RKO (cell line): Measurements from ENCODE around the gene GOLT1A.
"Not testable (repeated sequence)": the region's sequence is repeated elsewhere in the genome, so short reads cannot be mapped to it uniquely, and the experiment has no call there.

ENCODE experiments used
- DNase-seq: peaks from one replicate; pipeline ENCODE4 v3.0.0-alpha.2; 2016; ENCODE audit warnings: low spot score

GOLT1A gene

GRCh38 chr1:204248954-204249353, 35.2 kb upstream of the GOLT1A start:
- no peak for DNase-seq

GRCh38 chr1:204246876-204247275, 33.1 kb upstream of the GOLT1A start:
- no peak for DNase-seq

DNA sequence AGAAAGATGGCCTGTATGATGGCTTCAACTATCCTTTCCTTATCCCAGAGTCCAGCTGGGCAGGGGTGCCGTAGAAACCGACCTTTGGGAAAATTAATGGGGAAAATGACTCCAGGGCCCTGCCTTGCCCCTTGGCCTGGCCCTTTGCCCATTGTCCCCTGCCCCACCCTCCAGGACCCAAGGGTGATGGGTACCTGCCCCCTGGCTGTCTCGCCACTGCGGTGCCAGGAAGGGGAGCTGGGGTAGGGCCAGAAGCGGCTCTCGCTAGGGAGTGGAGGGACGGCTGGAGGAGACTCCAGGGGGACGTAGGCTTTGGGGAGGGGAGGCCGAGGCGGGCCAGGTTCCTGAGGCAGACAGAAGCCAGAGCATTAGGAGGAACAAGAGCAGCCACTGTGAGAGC, 29.1 kb upstream of the GOLT1A start:
- no peak for DNase-seq

GRCh38 chr1:204241914-204242313, 28.1 kb upstream of the GOLT1A start:
- DNase-seq = no peak

- DNase-seq = no peak
Measured at GRCh38 chr1:204241050-204241449, 27.3 kb upstream of the GOLT1A start.

- no peak for DNase-seq
Measured at GRCh38 chr1:204240233-204240632, 26.4 kb upstream of the GOLT1A start.

DNA sequence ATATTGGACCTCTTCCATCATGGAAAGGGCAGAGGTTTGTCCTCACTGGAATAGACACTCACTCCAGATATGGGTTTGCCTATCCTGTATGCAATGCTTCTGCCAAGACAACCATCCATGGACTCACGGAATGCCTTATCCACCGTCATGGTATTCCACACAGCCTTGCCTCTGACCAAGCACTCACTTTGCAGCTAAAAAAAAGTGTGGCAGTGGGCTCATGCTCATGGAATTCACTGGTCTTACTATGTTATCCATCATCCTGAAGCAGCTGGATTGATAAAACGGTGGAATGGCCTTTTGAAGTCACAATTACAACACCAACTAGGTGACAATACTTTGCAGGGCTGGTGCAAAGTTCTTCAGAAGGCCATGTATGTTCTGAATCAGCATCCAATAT, 25.6 kb upstream of the GOLT1A start:
- DNase-seq = not testable (repeated sequence)

DNA sequence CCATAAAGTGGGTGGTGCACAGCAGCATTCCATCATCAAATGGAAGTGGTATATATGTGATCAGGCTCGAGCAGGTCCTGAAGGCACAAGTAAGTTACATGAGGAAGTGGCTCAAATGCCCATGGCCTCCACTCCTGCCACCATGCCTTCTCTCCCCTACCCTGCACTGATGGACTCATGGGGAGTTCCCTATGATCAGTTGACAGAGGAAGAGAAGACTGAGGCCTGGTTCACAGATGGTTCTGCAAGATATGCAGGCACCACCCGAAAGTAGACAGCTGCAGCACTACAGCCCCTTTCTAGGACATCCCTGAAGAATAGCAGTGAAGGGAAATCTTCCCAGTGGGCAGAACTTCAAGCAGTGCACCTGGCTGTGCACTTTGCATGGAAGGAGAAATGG, 24.7 kb upstream of the GOLT1A start:
- DNase-seq = not testable (repeated sequence)

GRCh38 chr1:204237515-204237914, 23.7 kb upstream of the GOLT1A start:
- not testable (repeated sequence) for DNase-seq

GRCh38 chr1:204232526-204232925, 18.7 kb upstream of the GOLT1A start:
- no peak for DNase-seq

DNA sequence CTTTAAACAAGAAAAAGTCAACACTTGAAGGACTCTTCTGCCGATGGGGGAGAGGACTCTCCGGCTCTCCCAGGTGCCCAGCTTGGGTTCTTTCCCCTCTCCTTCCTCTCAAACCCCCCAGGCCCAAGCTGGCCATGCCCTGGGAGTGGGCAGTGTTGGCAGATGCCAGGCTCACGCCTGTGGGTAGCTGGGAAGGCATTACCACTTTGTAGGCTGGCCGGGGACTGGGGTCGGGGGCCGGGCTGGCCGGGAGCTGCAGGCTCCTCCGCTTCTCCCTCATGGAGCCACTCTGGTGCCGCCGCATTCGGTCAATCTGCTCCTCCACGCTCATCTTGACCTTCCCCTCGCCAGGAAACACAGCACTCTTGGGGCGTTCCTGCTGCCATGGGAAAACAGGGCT, 16.4 kb upstream of the GOLT1A start:
- no peak for DNase-seq

GRCh38 chr1:204228896-204229295, 15.1 kb upstream of the GOLT1A start:
- no peak for DNase-seq

- DNase-seq = no peak
Measured at GRCh38 chr1:204227996-204228785, 14.4 kb upstream of the GOLT1A start.

DNA sequence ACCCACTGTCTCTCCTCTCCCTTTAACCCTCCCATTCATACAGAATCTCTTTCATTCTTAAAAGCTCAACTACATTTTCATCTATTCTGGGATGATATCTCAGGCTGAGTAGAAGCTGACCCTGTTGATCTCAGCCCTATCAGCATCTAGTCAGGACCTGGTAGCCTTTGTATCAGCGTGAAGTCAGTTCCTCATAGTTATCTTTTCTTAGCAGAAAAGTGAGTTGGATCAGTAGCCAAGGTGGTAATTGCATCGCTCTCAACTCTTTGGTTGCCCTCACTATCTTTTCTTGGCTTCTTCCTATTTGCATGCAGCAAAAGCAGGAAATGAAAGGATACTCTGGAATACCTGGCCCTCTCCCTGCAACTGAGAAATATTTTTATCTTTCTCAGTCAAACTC, 13.6 kb upstream of the GOLT1A start:
- DNase-seq = no peak

GRCh38 chr1:204225841-204226735, 12.3 kb upstream of the GOLT1A start:
- DNase-seq = no peak

GRCh38 chr1:204224655-204225054, 10.9 kb upstream of the GOLT1A start:
- DNase-seq = no peak

DNA sequence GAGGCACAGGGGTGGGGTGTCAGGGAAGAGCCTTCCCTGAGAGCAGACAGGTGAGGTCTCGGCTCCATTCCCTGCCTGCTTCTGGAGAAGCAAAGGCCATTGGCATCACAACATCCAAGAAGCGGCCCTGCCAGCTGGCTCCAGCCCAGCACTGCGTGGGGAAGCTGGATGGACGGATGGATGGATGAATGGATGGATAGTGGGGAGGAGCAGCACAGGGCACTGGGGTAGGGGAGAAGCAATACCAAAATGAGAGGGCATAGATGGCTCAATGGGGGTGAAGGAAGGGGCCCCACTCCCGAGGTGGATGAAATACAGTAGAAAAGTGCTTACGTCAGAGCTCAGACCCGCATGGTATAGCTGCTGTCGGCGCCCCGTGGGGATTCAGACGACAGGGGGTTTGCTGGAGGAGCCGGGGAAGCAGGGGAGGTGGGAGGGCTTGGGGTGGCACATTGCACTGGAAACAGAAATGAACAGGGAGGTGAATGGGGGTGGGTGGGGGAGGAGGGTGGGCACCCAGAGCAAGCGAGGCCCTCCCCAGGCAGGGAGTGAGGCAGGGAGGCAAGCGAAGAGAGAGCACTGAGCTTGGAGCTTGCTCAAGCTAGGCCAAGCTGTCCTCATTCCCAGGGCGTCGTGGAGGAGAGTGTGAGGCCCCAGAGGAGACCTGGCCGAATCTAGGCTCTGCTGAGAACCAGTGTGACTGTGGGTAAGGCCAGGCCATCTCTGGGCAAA, 9.5 kb upstream of the GOLT1A start:
- no peak for DNase-seq

DNA sequence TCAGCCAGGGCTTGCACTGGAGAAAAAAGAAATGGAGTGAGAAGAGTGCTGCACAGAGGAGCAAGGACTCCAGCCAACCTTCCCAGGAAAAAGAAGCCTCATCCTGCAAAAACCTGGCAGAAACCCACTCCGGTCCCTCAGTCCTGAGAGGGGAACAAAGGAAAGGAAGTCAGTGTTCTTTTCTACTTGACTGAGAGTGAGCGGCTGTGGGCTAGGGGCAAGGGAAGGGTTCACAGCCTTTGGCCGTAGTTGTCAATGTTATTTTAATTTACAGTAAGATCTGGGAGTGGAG, 8.9 kb upstream of the GOLT1A start:
- no peak for DNase-seq

- DNase-seq = no peak
Measured at GRCh38 chr1:204222006-204222763, 8.4 kb upstream of the GOLT1A start.

DNA sequence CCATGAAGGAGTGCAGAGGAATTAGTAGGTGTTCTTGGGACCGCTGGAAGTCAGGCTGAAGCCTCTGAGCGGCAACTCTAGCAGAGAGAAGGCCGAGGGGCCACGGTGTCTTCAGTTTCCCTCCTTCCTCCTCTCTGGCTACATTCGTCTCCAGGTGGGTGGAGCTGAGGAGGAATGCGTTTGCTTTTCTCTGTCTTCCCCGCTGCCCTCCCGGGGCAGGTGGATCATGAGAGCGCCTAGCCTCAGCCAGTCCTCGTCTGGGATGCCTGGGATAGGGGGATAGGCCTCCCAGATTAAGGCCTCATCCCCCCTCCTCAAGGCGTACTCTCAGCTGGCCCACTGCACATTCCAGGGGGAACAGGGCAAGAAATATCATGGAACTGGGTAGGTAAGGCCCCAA, 7.5 kb upstream of the GOLT1A start:
- DNase-seq = no peak

DNA sequence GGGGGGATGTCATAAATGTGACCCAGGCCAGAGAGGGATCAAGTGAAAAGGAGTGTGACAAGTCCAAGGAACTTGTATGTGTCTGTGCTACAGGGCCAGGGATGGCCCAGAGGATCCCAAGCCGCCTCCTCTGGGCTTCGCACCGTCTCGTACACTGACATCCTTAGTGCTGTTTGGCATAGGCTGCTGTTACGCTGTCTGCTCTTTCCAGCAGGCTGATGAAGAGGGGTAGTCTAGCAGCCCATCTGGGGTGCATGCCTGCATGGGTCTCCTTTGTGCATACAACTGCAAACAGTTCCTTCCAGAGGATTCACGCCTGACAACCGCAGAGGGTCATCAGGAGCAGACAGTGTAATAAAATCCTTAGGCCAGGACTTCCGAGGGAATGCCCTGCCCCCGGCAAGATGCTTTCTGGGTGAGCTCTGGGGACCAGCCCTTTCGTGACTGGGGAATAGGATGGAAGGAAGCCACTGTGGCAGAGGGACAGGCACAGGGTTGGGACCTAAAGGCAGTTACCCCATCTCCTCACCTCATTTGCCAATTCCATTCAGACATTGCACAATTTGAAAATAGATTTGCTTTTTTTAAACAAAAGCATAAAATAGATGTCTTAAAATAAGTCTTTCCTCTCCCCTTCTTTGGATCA, 6.3 kb upstream of the GOLT1A start:
- no peak for DNase-seq

DNA sequence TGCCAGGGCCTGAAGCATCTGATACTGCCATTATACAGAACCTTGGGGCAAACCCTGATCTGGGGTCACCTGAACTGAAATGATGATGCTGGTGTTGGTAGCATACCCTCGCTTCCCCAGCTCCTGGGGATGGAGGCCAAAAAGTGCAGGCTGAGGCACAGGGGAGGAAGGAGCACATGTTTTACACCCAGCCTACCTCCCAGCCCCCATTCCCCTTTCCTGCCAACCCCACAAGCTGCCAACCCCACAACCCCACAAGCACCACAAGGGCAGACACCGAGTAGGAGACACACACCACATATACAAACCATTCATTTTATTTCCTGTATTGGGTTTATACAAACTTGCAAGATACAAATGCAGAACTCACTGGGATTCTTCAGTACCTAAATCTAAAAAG, 4.8 kb upstream of the GOLT1A start:
- no peak for DNase-seq
